Inferior parietal cortex (tissue), 1 donor: ENCODE measurements around the gene PLXNA1.

Experiments
- DNase-seq: peaks from one replicate; pipeline ENCODE4 v3.0.0-alpha.2; 2016; ENCODE audit errors: extremely low spot score

PLXNA1 gene

DNA sequence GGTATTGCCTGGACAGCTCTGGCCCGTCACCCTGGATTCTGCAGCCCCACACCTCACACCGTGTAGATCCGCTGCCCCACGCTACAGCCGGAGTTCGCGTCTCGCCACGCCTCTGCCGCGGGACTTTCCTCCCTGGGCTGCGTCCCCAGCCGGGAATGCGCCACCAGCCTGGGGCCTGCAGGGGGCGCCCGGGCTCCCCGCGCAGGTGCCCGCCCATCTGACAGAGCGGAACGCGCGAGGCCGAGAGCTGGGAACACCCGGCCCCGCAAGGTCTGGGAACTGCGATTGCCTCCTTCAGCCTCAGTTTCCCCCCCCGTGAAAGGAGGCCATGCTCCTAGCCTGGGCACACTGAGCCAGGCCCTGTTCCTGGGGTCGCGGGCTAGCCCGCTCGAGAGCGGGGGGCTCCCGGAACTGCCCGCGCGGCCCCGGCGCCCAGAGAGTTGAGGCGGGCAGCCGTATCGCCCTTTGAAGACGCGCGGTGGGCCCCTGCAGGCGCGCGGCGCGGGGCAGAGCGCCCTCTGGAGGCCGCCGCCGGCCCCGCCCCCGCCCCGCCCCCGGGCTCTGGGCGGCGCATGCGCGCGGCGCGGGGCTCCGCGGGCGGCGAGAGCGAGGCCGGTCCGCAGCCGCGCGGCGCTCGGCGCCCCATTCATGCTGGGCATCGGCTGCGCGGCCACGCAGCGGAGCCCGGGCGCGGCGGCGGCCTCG is at the start of gene PLXNA1:
Gene PLXNA1 (plus strand): TSS at position 645 of the 705 bp plus-strand sequence. CDS start 5,479 bp downstream, outside the sequence.
- peak; percentile 58 for DNase-seq

- DNase-seq = no peak
Measured at GRCh38 chr3:126934031-126934531, 48.8 kb upstream of the PLXNA1 start.

DNA sequence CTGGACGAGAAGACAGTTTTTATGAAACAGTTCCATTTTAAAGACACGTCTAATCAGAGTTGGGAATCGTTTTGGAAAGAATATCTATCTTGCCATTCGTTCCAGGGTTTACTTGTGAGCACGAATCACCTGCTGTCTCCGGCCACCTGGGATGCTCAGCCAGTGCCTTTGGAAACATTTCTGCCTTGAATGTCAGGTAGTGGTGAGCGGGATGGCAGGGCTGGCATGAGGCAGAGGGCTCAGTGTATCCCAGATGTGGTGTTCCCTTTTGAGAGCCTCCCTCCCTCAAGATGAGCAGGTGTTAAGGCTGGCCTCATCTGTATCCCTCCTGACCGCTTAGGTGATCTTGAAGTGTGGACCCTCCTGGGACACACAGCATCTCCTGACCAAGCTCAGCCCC is 47.9 kb upstream of the PLXNA1 start:
- DNase-seq = no peak

DNA sequence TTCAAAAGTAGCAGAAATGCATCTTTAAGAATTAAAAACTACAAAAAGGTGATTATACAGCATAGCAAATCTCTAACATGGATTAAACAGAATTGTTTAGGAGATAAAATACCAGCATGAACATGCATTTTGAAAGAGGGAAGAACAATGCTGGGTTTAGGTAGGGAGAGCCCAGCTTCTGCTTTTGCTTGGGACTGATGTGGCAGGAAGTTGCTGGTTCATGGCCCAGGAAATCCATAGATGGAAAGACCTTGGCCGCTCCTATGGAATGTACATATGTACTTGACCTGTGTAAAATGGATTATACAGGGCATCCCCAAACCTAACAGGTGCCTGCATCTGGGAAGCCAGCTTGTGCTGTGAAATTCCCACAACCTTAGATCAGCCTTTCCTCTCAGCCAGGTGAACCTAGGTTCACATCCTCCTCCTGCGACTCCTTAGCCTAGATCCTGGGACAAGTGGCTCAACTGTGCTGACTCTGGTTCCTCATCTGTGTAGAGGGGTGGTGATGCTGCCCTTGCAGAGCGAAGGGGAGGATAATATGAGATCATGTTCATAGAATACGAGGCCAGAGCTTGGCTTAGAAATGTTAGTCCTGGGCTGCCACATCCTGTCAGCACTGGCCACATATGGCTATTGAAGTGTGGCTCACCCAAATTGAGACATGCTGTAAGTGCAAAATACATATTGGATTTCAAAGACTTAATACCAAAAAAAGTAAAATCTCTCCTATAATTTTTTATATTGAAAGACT is 47.0 kb upstream of the PLXNA1 start:
- no peak for DNase-seq

DNA sequence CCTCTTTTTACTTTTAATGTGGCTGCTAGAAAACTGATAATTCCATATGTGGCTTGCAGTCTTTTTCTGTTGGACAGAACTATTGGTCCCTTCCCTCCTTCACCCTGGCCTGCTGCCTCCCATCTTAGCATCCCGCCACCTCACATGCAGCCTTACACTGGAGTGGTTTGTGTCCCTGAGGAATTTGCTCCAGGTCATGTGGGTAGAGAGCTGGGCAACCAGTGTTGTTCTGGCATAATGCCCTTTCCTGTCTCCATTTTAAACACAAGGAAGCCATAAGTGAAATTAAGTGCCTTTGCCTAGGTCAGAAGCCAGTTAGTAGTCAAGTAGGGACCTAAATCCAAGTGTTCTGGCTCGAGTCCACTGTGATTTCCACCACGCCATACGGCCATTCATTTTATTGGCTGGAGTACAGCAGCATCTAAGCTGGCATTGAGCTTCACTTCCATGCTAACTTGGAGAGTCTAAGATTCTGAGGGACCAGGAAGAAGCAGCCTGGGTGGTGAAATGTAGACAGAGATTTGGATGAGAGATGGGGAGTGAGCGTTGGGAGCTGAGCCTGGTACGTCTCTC is 46.0 kb upstream of the PLXNA1 start:
- DNase-seq = no peak

DNA sequence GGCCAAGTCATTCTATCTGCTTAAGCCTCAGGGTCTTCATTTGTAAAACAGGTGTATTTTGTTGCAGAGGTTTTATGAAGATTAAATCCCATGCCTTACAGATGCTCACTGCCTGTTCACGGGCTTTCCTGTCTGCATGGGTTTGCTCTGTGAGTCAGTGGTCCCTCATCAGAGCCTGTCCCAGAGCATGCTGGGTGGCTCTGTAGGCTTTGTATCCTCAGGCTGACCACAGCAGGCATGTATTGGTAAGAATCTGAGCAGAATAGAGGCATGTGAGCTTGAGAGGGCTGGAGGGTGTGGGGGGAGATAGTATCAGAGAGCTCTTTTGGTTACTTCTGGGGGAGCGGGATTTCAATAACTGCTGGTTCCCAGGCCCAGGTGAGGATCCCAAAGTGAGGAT is 45.4 kb upstream of the PLXNA1 start:
- DNase-seq = no peak

GRCh38 chr3:126937973-126938372 is 44.9 kb upstream of the PLXNA1 start:
- DNase-seq = no peak

- no peak for DNase-seq
Measured at GRCh38 chr3:126938520-126939337, 44.2 kb upstream of the PLXNA1 start.

- DNase-seq = no peak
Measured at GRCh38 chr3:126939338-126939718, 43.6 kb upstream of the PLXNA1 start.

GRCh38 chr3:126939733-126940132 is 43.2 kb upstream of the PLXNA1 start:
- DNase-seq = no peak

- DNase-seq = no peak
Measured at GRCh38 chr3:126941721-126942270, 41.1 kb upstream of the PLXNA1 start.

GRCh38 chr3:126944089-126944965 is 38.6 kb upstream of the PLXNA1 start:
- DNase-seq = no peak

DNA sequence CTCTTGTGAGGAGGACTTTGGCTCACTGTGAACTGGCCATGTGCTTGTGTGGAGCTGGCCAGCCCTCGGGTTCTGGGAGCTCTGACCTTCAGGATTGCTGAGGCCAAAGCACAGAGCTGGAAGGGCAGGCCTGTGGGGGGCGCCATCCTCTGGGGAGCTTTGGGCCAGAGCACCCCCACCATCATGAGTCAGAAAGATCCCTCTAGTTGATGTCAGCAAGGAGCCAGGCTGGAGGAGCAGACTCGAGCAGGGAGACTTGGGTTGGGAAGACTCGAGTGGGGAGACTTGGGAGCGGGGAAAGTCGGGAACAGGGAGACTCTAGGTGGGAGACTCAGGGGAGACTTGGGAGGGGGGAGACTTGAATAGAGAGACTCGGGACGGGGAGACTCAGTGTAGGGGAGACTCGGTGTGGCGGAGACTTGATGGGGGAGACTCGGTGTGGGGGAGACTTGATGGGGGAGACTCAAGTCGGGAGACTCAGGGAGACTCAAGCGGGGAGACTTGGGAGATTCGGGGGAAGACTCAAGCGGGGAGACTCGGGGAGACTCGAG is 37.7 kb upstream of the PLXNA1 start:
- no peak for DNase-seq

GRCh38 chr3:126945891-126946290 is 37.0 kb upstream of the PLXNA1 start:
- DNase-seq = no peak

- no peak for DNase-seq
Measured at GRCh38 chr3:126946405-126946804, 36.5 kb upstream of the PLXNA1 start.

- DNase-seq = no peak
Measured at GRCh38 chr3:126947429-126947828, 35.5 kb upstream of the PLXNA1 start.

DNA sequence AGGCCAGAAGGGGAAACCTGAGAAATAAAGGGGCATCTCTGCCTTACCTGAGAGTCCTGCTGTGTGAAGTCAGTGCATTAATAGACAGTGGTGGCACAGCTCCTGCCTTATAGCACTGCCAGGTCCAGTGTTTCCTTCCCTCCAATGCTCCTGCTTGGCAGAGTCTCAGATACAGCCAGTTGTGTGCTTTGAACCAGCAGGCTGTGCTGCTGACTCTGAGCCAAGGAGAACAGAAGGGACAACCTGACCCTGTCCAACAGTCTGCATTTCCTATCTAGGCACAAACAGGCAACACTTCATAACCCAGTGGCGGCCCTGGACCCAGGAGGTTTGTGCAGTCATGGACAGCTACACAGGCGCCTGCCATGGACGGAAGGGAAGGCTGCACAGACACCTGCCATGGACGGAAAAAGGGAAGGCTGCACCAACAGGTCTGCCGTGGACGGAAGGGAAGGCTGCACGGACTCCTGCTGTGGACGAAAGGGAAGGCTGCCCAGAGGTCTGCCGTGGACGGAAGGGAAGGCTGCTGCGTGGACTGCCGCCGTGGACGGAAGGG is 33.9 kb upstream of the PLXNA1 start:
- DNase-seq = no peak

DNA sequence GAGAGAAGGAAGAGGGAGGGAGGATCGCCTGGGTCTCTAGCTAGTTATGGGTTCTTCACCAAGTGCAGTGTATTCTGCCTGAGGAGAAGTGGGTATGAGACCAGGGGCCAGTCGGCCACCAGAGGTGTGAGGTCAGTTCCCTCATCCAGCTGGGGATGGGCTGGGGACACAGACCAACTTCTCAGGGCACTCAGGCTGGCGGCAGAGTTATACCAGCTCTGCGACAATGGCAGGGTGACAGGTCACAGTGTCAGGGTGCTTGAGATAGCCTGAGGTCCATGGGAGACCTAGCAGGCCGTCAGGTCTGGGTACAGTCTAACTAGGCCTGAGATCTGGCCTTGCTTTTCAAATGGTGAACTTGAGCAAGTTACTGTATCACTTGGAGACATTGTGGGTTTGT is 31.4 kb upstream of the PLXNA1 start:
- no peak for DNase-seq

GRCh38 chr3:126952261-126952982 is 30.5 kb upstream of the PLXNA1 start:
- no peak for DNase-seq
